ENCODE measurements around the gene ZNF727.

- TF ChIP-seq, protein P1, sequence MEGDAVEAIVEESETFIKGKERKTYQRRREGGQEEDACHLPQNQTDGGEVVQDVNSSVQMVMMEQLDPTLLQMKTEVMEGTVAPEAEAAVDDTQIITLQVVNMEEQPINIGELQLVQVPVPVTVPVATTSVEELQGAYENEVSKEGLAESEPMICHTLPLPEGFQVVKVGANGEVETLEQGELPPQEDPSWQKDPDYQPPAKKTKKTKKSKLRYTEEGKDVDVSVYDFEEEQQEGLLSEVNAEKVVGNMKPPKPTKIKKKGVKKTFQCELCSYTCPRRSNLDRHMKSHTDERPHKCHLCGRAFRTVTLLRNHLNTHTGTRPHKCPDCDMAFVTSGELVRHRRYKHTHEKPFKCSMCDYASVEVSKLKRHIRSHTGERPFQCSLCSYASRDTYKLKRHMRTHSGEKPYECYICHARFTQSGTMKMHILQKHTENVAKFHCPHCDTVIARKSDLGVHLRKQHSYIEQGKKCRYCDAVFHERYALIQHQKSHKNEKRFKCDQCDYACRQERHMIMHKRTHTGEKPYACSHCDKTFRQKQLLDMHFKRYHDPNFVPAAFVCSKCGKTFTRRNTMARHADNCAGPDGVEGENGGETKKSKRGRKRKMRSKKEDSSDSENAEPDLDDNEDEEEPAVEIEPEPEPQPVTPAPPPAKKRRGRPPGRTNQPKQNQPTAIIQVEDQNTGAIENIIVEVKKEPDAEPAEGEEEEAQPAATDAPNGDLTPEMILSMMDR (IDR thresholded peaks at IDR 0.05) = no peak
- TF ChIP-seq SIN3A (IDR thresholded peaks at IDR 0.05; ENCODE audit: borderline replicate concordance, insufficient read depth, low read depth, low read length) = no peak
Measured at GRCh38 chr7:64035388-64035787, 9.8 kb upstream of the ZNF727 start.

Data from Panc1 (cell line).